CD4-positive, alpha-beta T cell treated with Interleukin-15 for 1 hour (primary cell): ENCODE measurements around the gene NCAM1.

Experiments used
- DNase-seq: peaks from one replicate; pipeline ENCODE4 v3.0.0-alpha.2; 2020

NCAM1 gene

GRCh38 chr11:113176599-113177360, 215.6 kb downstream of the NCAM1 start:
- DNase-seq, result no peak

- DNase-seq, result no peak
Measured at GRCh38 chr11:113177671-113178070, 216.5 kb downstream of the NCAM1 start.

DNA sequence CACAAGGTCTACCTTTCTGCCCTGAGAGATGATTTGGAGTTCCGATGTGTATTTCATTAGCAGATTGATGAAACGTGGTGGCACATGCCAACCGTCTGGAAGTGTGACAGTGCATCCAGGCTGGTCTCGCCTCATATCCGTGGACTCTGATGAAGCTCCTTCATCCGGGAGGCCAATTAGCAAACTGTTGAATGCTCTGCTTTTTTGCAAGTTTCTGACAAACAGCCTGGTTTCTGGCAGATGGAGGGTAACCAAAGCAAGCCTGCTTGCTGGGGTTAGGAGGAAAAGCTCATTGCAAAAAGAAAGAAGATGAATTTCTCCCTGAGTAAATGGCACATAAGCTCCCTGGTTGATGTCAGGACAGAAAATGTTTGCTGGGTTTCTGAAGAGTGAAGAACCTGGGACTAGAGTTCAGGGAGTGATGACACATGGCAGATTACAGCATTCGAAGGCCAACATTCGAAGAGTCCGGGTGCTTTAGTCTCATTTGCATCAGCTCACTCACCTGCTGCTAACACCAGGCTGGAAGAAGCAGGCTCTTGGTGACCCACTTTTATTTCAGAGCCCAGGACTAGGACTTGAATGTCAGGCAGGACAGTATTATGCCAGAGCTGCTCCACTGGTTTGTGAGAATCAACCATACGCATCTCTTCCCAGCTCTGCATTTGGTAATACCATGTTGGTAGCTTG, 217.3 kb downstream of the NCAM1 start:
- no peak for DNase-seq

DNA sequence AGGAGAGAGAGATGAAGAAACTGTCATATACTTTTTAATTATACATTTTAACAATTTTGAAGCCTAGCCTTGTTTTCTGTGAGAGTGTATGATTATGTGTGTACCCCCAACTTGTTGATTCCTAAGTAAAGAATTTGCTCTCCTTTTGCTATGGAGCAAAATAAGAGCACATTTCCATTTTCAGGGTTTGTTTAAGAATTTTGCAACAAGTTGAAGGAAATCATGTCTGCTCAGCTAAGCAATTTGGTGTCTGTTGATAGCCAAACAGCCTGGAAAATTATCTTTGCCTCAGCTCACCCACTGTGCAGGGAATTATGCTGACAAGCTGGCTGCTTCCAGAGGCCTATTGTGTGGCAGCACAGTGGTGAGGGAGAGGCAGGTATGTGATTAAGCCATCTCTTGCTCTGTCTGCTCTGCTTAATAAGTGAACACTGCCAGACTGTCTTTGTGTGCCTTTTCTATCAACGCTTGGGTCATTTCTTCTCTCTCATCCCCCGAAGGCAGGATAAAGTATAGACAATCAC, 218.0 kb downstream of the NCAM1 start:
- no peak for DNase-seq

- no peak for DNase-seq
Measured at GRCh38 chr11:113181094-113181493, 219.9 kb downstream of the NCAM1 start.

GRCh38 chr11:113182288-113182687, 221.1 kb downstream of the NCAM1 start:
- DNase-seq, result no peak

- no peak for DNase-seq
Measured at GRCh38 chr11:113184498-113184897, 223.3 kb downstream of the NCAM1 start.

DNA sequence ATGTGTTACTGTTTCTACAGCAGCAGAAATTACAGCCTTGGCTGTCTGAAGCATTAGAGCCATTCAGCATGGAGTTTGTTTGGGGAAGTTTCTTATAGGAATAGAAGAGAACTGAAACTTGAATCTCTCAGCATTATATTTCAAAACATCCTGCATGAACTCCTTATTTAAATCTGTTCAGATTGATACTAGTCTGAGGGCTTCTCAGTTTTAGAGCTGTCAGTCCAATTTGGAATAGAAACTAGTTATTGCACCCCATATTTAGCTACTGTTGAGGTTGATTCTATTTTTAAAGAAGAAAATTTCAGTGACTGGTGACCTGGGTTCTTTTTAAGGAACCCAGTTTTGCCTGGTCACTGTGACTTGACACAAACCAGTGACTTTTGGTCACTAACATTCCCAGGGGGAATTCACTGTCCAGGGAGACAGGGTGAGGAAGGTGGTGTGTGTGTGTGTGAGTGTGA, 227.2 kb downstream of the NCAM1 start:
- DNase-seq, result peak; percentile 24

GRCh38 chr11:113189909-113190667, 228.9 kb downstream of the NCAM1 start:
- DNase-seq, result peak; percentile 46

DNA sequence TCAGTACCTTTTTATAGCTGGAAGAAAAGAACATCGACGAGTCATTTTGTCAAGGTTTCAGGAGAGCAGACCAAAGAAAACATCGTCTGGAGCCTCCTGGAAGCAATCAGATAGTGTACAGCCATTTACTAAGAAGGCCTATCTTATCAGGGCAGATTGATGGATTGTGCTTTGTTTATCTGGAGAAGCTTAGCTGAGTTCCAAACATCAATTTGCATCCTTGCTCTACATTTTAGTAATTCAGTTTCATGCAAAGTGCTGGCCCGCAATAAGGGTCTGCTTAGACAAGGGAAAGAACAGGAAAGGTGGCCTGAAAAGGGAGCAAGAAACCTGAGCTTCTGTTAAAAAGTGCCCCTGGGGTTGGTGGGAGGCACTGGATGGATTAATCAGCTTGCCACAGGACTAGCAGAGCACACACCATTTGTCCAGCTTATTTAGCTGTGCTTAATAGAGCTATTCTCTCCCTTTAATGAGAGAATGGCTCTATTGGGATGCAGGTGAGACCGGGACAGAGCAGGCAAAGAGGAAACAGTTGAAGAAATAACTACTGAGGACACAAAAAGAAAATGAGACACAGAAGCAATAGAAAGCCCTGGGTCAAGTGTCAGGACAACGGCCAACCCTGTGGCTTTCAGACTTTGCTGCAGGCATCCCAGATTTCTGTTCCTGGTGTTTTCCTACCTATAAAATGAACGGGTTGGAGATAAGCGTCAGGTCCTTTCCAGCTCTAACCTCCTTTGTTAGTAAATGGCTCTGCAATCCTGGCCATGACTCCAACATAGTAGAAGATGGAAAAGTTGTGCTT, 231.1 kb downstream of the NCAM1 start:
- no peak for DNase-seq

GRCh38 chr11:113193016-113193415, 231.8 kb downstream of the NCAM1 start:
- no peak for DNase-seq

GRCh38 chr11:113193946-113194345, 232.7 kb downstream of the NCAM1 start:
- DNase-seq, result no peak

DNA sequence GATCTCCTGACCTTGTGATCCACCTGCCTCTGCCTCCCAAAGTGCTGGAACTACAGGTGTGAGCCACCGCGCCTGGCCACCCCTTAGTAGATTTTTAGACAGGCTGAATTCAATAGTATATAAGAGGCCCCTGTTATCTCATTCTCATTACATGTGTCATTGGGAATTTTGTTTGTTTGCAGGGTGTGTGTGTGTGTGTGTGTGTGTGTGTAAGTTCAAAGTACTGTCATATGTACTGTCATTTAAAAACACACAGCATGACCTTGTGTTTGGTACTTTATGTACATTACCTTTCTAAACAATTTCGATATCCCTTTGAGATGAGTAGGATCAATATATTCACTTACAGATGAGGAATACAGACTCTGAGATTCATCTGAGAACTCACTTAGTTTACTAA, 234.5 kb downstream of the NCAM1 start:
- no peak for DNase-seq

GRCh38 chr11:113197446-113197845, 236.2 kb downstream of the NCAM1 start:
- no peak for DNase-seq

DNA sequence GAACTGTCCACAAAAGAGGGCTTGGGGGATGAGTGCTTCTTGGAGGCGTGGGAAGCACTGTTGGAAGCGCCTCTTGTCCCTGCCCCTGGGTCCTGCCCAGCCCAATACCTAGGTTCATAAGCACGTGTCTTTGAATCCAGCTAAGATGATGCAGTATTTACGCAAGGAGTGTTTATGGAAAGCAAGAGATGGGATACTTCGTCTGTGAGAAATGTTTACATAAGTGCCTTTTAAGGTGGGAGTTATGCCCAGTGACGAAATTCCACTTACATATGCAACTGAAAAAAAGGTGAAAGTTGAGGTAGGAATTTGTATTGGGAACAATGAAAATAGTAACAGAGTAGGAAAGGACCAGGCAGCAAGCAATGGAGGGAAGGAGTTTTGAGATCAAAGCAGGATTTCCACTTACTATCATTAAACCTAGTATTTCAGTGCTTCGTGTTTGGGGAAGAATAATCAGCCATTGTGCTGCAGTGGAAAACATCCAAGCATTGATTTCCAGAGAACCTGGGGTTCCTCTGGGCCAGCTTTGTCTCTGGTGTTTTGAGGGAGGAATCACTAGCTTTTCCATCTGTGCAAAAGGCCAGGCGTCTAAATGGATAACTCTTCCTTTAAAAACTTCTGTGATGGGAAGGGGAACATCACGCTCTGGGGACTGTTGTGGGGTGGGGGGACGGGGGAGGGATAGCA, 237.9 kb downstream of the NCAM1 start:
- no peak for DNase-seq

DNA sequence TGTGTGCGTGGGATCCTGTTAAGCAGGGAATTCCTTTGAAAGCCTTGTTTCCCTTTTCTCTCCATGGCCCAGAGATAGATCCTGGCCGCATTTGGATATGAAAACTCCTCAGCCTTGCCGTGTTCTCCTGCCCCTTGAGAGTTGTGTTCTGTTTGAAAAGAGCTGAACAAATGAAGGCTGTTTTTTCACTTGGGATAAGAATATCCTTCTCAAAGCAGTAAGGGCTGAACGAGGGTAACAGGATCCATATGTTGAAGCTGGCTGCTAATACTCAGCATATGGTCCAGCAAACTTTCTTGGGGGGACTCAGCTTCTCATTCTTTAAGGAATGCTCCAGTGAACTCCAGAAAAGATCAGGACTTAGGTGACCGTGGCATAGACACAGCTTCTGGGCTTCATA, 238.6 kb downstream of the NCAM1 start:
- no peak for DNase-seq

DNA sequence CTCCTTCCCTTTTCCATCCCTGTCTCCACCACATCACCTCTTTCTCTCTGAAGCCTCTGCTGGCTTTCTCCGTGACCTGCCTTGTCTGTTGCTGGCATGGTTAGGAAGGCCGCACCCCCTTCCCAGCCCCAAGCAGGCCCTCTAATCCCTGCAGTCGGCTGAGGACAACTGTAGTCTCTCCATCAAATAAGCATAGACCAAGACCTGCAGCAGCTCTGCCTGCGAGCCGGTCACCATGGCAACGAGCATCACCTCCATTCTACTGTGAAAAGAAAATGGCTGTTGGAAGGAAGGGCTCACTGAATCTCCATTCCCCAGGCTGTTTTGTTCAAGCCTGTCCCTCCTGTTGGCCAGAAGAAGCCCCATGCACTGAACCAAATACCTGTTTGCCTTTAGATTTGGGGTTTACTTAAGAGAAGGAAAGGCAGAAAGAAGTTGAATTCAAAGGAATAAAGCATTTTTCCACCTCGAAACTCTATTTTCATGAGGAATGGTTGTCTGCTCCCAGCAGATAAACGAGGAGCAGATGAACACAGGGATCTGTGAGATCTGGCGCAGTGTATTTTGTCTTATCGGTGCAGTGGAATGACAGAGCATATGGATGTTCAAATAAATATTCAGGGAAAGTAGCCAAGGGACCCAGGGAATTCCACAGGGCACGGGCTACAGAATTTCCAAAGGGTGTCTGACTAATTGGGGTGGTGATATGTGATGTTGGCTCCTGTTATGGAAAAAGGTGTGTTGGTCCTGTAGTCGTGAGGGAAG, 240.0 kb downstream of the NCAM1 start:
- no peak for DNase-seq

- DNase-seq, result no peak
Measured at GRCh38 chr11:113202431-113202830, 241.2 kb downstream of the NCAM1 start.

DNA sequence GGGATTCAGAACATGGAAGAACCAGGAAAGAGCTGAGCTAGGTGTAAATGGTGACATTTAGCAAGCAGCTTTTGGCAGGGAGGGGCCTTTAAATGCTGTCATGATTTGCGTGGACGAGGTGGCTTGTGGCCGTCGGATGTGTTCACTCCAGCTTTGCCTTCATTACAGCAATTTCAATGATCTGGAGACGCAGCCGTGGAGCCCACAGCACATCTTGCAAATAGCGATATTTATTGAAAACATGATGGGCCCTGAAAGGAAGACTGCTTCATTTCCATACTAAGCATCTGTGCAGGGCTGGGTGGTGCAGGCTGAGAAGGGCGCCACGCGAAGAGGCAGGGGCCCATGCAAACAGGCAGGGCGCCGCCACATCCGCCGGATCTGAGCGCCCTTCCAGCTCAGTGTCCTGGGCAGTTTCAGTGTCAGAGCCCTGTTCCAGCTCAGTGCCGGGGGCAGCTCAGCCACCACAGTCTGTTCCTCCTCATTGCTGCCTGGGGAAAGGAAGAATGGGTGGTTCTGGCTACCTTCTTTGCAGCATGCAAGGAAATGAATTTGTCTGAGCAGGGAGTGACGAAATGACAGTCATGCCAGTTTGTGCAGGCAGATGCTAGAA, 242.0 kb downstream of the NCAM1 start:
- no peak for DNase-seq

DNA sequence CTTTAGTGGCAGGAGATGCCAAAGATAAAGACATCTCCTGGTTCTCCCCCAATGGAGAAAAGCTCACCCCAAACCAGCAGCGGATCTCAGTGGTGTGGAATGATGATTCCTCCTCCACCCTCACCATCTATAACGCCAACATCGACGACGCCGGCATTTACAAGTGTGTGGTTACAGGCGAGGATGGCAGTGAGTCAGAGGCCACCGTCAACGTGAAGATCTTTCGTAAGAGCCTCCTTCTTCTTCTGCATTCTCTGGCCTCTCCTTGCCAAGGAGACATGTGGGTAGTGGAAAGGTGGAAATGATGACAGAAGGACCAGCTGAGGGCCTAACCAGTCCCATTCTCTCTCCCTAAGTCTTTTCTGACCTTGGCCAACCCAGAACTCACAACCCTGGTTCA, 243.1 kb downstream of the NCAM1 start:
- peak; percentile 55 for DNase-seq

- DNase-seq, result no peak
Measured at GRCh38 chr11:113213549-113213948, 252.3 kb downstream of the NCAM1 start.
